HG03565 (cell line): ENCODE measurements around the gene POLR2E.

ENCODE experiments used
- ATAC-seq: cut with Tn5 transposase; IDR thresholded peaks from one replicate; pipeline ENCODE4 v1.9.1; 2021; ENCODE audit warnings: mild to moderate bottlenecking, moderate library complexity; ENCODE audit not compliant: unreplicated experiment

POLR2E gene

GRCh38 chr19:1051791-1052190 is 43.4 kb downstream of the POLR2E start:
- ATAC-seq = no peak

GRCh38 chr19:1050989-1051788 is 44.0 kb downstream of the POLR2E start:
- ATAC-seq = no peak

GRCh38 chr19:1049800-1050199 is 45.4 kb downstream of the POLR2E start:
- no peak for ATAC-seq

GRCh38 chr19:1049106-1049505 is 46.1 kb downstream of the POLR2E start:
- ATAC-seq = no peak

GRCh38 chr19:1047696-1048147 is 47.5 kb downstream of the POLR2E start:
- ATAC-seq = no peak

- ATAC-seq = no peak
These were observed 48.1 kb downstream of the POLR2E start for GRCh38 chr19:1046836-1047695.

- ATAC-seq = no peak
These were observed 49.0 kb downstream of the POLR2E start for GRCh38 chr19:1046117-1046626.

GRCh38 chr19:1045247-1045603 is 50.0 kb downstream of the POLR2E start:
- ATAC-seq = peak; percentile 37

- ATAC-seq = no peak
These were observed 52.3 kb downstream of the POLR2E start for GRCh38 chr19:1042689-1043511.

GRCh38 chr19:1041835-1042685 is 53.1 kb downstream of the POLR2E start:
- ATAC-seq = no peak

- no peak for ATAC-seq
These were observed 53.8 kb downstream of the POLR2E start for GRCh38 chr19:1041272-1041834.

- peak; percentile 35 for ATAC-seq
These were observed 54.5 kb downstream of the POLR2E start for GRCh38 chr19:1040476-1041271.

GRCh38 chr19:1039646-1040475 is 55.3 kb downstream of the POLR2E start, which contains the start of gene ABCA7:
ABCA7 (plus strand) TSS chr19:1040107; CDS start chr19:1041362, 1,255 bp downstream.
- peak; percentile 72 for ATAC-seq

- ATAC-seq = no peak
These were observed 56.1 kb downstream of the POLR2E start for GRCh38 chr19:1038978-1039645.

- ATAC-seq = no peak
These were observed 57.5 kb downstream of the POLR2E start for GRCh38 chr19:1037621-1038064.
